ENCODE results near the gene SNORC.

GRCh38 chr2:232927032-232927792 lies 57.1 kb downstream of the SNORC start:
- TF ChIP-seq POLR2A (IDR thresholded peaks at IDR 0.05): no peak
- TF ChIP-seq, protein P1, sequence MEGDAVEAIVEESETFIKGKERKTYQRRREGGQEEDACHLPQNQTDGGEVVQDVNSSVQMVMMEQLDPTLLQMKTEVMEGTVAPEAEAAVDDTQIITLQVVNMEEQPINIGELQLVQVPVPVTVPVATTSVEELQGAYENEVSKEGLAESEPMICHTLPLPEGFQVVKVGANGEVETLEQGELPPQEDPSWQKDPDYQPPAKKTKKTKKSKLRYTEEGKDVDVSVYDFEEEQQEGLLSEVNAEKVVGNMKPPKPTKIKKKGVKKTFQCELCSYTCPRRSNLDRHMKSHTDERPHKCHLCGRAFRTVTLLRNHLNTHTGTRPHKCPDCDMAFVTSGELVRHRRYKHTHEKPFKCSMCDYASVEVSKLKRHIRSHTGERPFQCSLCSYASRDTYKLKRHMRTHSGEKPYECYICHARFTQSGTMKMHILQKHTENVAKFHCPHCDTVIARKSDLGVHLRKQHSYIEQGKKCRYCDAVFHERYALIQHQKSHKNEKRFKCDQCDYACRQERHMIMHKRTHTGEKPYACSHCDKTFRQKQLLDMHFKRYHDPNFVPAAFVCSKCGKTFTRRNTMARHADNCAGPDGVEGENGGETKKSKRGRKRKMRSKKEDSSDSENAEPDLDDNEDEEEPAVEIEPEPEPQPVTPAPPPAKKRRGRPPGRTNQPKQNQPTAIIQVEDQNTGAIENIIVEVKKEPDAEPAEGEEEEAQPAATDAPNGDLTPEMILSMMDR (IDR thresholded peaks at IDR 0.05 in 8 of 11, conservative IDR thresholded peaks at IDR 0.05 in 3 of 11): no peak
- no peak for TF ChIP-seq POLR2AphosphoS5 (IDR thresholded peaks at IDR 0.05)
